GM21786 (cell line): Measurements from ENCODE around the gene ENOSF1.

Experiments
- ATAC-seq: cut with Tn5 transposase; IDR thresholded peaks from one replicate; pipeline ENCODE4 v1.9.1; 2021; ENCODE audit not compliant: unreplicated experiment

The ENOSF1 gene

DNA sequence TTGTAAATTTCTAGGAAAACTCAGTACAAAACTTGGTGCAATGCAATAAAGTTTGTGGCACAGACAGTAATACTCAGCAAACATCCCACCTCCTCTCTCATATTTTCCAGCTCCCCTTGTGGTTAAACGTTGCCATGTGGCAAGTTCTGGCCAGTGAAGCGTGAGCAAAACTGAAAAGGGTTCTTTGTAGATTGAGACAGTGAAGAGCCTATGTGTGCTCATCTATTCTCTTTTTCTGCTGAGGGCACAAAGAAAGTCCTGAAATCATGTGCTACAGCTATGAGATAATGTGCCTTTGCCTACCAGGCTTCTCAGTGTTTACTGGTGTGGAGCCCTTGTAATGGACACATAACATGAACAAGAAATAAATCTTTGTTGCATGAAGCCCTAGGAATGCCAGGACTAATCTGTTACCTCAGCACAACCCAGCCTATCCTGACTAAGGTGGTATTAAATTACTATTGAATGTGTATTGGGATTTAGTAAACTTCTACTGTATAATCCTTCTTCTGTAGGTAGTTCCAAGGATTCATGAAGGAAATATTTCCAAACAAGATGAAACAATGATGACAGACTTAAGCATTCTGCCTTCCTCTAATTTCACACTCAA is 67.9 kb downstream of the ENOSF1 start:
- peak; percentile 57 for ATAC-seq

GRCh38 chr18:641224-641623 is 71.2 kb downstream of the ENOSF1 start:
- ATAC-seq: no peak

- ATAC-seq: no peak
Observed at GRCh38 chr18:635171-635570, 77.3 kb downstream of the ENOSF1 start.

DNA sequence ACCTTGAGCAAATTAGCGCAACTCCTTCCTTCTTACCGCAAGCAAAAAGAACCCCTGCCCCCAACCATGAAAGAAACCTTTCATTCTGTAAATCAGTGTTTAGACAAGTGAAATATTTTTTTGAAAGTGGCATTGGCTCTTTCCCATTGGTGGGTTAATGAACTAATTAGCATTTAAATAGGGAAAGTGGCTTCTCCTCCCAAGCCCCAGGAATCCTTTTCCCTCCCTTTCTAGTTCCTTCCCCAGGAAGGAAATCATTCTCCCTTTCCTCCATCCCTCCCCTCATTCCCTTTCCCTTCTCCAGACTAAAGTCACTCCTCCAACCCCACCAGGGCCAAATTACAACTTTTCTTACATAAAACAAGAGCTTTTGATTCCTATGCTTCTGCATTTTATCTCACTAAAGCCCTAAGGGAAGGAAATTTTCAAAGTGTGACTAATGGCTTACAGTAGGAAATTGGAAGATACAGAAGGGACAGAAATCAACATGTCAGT is 77.8 kb downstream of the ENOSF1 start:
- no peak for ATAC-seq

- no peak for ATAC-seq
Observed at GRCh38 chr18:631560-631959, 80.9 kb downstream of the ENOSF1 start.

DNA sequence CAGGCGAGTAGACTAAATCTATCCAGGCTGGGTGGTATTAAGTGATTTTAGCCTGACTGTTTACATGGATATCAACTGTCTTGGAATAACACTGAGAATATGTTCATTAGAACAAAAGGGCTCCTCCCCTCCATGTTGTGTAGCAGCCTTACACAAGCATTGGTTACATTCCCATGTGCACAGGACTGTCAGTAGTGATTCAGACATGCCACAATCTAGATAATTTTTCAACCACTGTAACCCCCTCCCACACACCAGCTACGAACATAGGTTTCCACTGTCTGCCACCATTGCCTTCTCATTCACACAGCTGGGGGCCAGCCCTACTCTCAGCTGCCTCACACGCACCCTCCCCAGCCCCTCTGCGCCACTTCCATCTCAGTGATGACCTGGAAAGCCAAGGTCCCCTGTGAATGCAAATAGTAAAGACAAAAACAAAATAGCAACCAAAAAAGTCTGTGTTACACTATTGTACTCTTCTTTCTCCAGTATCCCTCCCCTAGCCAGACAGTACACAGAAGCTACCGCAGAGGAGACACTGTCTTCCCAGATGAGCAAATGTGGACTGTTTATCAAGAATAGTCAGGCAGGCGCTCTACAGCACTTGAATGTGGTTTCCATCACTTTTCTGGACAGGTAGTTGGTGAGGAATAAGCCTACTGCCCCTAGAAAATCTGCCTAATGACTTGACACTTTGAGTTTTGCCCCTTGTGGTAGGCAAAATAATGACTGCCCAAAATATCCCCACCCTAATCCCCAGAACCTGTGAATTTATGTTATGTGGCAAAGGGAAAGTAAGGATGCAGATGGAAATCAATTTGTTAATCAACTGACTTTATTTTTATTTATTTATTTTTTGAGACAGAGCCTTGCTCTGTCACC is 82.9 kb downstream of the ENOSF1 start:
- no peak for ATAC-seq

DNA sequence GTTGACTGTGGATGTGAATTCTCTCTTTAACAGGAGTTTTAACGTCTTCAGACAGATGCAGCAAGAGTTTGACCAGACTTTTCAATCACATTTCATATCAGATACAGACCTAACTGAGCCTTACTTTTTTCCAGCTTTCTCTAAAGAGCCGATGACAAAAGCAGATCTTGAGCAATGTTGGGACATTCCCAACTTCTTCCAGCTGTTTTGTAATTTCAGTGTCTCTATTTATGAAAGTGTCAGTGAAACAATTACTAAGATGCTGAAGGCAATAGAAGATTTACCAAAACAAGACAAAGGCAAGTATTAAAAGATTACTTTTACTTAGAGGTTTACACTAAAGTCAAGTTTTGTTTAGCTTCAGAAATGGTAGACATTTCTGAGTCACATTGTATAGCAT is 85.2 kb downstream of the ENOSF1 start:
- ATAC-seq: no peak

DNA sequence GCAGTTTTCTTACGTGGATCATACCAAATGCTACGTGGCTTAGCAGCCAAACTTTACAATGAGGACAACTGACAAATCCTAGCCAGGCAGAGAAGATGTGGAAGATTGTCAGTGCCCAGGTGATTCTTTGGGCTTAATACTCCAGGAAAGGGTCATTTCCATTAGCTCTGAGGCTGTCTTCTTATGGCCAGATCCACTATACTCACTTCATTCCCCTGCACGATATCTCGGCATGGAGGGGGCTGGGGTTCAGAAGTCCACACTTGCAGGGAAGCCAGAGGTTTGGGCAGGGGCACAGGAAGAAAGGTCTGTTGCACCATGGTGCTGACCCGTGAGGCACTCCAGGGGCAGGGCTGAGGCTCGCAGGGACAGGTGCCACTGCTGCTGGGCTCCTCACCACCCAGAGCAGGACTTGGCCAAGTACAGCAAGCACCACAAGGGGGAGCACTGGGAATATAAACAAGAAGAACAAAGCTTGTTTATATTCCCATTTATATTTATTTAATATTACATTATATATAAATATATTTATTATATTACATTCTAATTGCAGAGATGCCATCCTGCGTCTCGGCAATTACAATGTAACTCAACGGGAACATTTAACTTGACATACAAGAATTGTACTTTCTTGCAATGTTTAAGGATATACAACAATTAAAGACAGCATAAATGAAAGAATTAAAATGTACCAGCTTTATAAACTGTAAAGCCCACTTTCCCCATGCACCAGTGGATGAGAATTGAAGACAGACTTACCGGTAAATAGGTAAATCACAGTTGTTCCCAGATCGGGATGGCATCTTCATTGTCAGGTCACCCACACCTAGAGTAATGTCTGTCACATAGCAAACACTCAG is 88.4 kb downstream of the ENOSF1 start:
- no peak for ATAC-seq

DNA sequence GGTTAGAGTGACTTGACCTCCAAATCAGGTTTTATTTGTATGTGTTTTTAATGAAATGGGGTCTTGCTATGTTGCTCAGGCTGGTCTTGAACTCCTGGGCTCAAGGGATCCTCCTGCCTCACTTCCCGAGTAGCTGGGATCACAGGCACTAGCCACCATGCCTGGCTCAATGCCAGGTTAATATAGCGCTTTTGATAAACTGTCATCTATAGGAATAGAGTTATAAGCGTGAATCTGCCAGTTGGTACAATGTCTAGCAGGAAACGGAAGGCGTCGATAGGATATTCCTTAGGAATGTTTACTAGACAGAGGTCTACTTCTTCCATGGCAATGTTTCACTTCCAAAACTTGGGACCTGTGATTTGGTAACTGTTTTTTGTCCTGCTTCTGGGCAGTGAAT is 90.1 kb downstream of the ENOSF1 start:
- ATAC-seq: no peak

- no peak for ATAC-seq
Observed at GRCh38 chr18:621291-622043, 91.0 kb downstream of the ENOSF1 start.
